OCI-LY7 (cell line): Measurements from ENCODE around the gene MACO1. TPM values are rescaled to one million over a fixed set of nuclear protein-coding genes. Genes with fewer than 3 reads are reported as not detected.

ENCODE experiments used
- BruUV-seq: library from RNA; stranded (reverse); fragments of 400-500 nt; replicated peaks from 2 replicates; lab custom pipeline; 2021; lab: Mats Ljungman, UMichigan
- CTCF ChIA-PET: fragments of 300-600 bp; sonication (Branson Sonifier 250); formaldehyde crosslinking; loops from one replicate; lab custom pipeline; 2022; ENCODE audit warnings: antibody characterized with exemption; ENCODE audit not compliant: unreplicated experiment; lab: Charles Lee
- POLR2A ChIA-PET: fragments of 300-600 bp; sonication (Branson Sonifier 250); formaldehyde crosslinking; loops from one replicate; lab custom pipeline; 2022; ENCODE audit warnings: antibody characterized with exemption; lab: Charles Lee
- DNase-seq: peaks from one replicate; pipeline ENCODE4 v3.0.0-alpha.2; 2015; ENCODE audit warnings: low spot score
- H2AFZ ChIP-seq: fragments of 200-600 bp; sonication (generic), shearing (Covaris generic); 2 replicates; pipeline ENCODE4 v1.6.1; 2014; ENCODE audit warnings: mild to moderate bottlenecking, antibody characterized with exemption, low read length, moderate library complexity
- H3K27ac ChIP-seq: fragments of 200-600 bp; sonication (generic); 2 replicates; pipeline ENCODE4 v1.5.1; 2014; ENCODE audit warnings: mixed run types, low read depth, mild to moderate bottlenecking, moderate library complexity, low read length, inconsistent platforms; ENCODE audit not compliant: poor library complexity, severe bottlenecking
- H3K36me3 ChIP-seq: fragments of 200-600 bp; sonication (generic); 2 replicates; pipeline ENCODE4 v1.6.1; 2014; ENCODE audit warnings: mild to moderate bottlenecking, antibody characterized with exemption, low read length, moderate library complexity, mixed read lengths; ENCODE audit not compliant: insufficient read depth
- H3K4me1 ChIP-seq: fragments of 200-600 bp; sonication (generic); 2 replicates; pipeline ENCODE4 v1.5.1; 2014; ENCODE audit warnings: mild to moderate bottlenecking, low read length; ENCODE audit not compliant: insufficient read depth, poor library complexity, severe bottlenecking
- H3K4me2 ChIP-seq: fragments of 200-600 bp; sonication (generic); 2 replicates; pipeline ENCODE4 v1.6.1; 2014; ENCODE audit warnings: mild to moderate bottlenecking, low read length
- H3K4me3 ChIP-seq: fragments of 200-600 bp; sonication (generic); 2 replicates; pipeline ENCODE4 v1.5.1; 2014; ENCODE audit warnings: mild to moderate bottlenecking, low read depth, low read length; ENCODE audit not compliant: poor library complexity, severe bottlenecking
- H3K79me2 ChIP-seq: fragments of 200-600 bp; sonication (generic); 2 replicates; pipeline ENCODE4 v1.6.1; 2016; ENCODE audit warnings: low read depth, mild to moderate bottlenecking, low read length, moderate library complexity, mixed read lengths; ENCODE audit not compliant: insufficient read depth
- H3K9me2 ChIP-seq: fragments of 200-600 bp; sonication (generic); 2 replicates; pipeline ENCODE4 v1.6.1; 2016; ENCODE audit warnings: mild to moderate bottlenecking, low read length, mixed read lengths; ENCODE audit not compliant: insufficient read depth
- H3K9me3 ChIP-seq: fragments of 200-600 bp; sonication (generic); 2 replicates; pipeline ENCODE4 v1.6.1; 2014; ENCODE audit warnings: mild to moderate bottlenecking, mixed run types, low read length, mixed read lengths
- H4K20me1 ChIP-seq: fragments of 200-600 bp; sonication (generic); 2 replicates; pipeline ENCODE4 v1.6.1; 2014; ENCODE audit warnings: mild to moderate bottlenecking, antibody characterized with exemption, low read length, moderate library complexity, mixed read lengths; ENCODE audit not compliant: insufficient read depth
- CTCF ChIP-seq: fragments of 200-600 bp; sonication (generic); conservative IDR thresholded peaks from 2 replicates; pipeline ENCODE4 v1.5.1; 2014; ENCODE audit warnings: mild to moderate bottlenecking, antibody characterized with exemption, low read length, moderate library complexity, mixed read lengths
- EZH2phosphoT487 ChIP-seq: fragments of 200-600 bp; sonication (generic); IDR thresholded peaks from 2 replicates; pipeline ENCODE4 v1.6.1; 2018; ENCODE audit warnings: low read depth, borderline replicate concordance, mild to moderate bottlenecking, mixed run types, antibody characterized with exemption, low read length, moderate library complexity, mixed read lengths
- intact Hi-C: fragments of 100-400 bp; cut with micrococcal nuclease; formaldehyde crosslinking; loops from one replicate; pipeline ENCODE4 v1.10.0; 2022; ENCODE audit not compliant: unreplicated experiment
- total RNA-seq, 2 experiments: library from RNA; depleted of rRNA in 1 of 2; stranded (reverse); fragments of >200 nt in 1 of 2; shearing (Covaris generic) in 1 of 2; gene quantifications; 2 replicates each; pipeline ENCODE4 v1.2.3, GENCODE V29; 2014 to 2022

MACO1 gene
- total RNA-seq, 2 experiments from 2014 or later = 11.8 to 18.6 TPM

- Histone ChIP-seq H4K20me1 (0 out of 2 replicates have a peak, but pooled peaks cover 7% of the 10 kb centered on the region), H2AFZ (no peak overlapping the region), H3K27ac (no peak overlapping the region), H3K36me3 (peaks cover 3% of the 10 kb centered on the region; the same call in 1 of the 2 replicates), H3K4me3 (no peak overlapping the region), H3K4me2 (no peak overlapping the region), H3K79me2 (peaks cover 7% of the 10 kb centered on the region; the same call in 1 of the 2 replicates), H3K9me2 (no peaks in the 10 kb centered on the region), H3K9me3 (no peaks in the 10 kb centered on the region), H3K4me1 (no peaks in the 10 kb centered on the region)
- POLR2A ChIA-PET = interaction anchor here (1.3 kb wide), 1 partner anchor 9 kb away, joined by 4 read pairs; no protein-coding TSS in a partner anchor
- CTCF ChIA-PET = no interaction called here
- intact Hi-C loops = no loop called here
- BruUV-seq = no TSS peak
- TF ChIP-seq EZH2phosphoT487 (no peak), CTCF (no peak)
- DNase-seq = no peak
Observed at GRCh38 chr1:25478633-25479032, 47.9 kb downstream of the MACO1 start.

GRCh38 chr1:25481625-25482024 is 50.9 kb downstream of the MACO1 start:
- Histone ChIP-seq H4K20me1 (no peaks in the 10 kb centered on the region), H3K36me3 (peaks cover 15% of the 10 kb centered on the region), H3K4me1 (peaks cover 6% of the 10 kb centered on the region), H3K4me2 (no peak overlapping the region), H3K79me2 (peaks cover 7% of the 10 kb centered on the region; the same call in 1 of the 2 replicates), H3K9me2 (no peaks in the 10 kb centered on the region), H3K4me3 (no peak overlapping the region), H3K9me3 (no peaks in the 10 kb centered on the region), H3K27ac (no peak overlapping the region), H2AFZ (no peak overlapping the region)
- BruUV-seq = no TSS peak
- POLR2A ChIA-PET = no interaction called here
- DNase-seq = no peak
- no peak for TF ChIP-seq EZH2phosphoT487
- no peak for TF ChIP-seq CTCF
- intact Hi-C loops = no loop called here
- CTCF ChIA-PET = no interaction called here

GRCh38 chr1:25482211-25482610 is 51.5 kb downstream of the MACO1 start:
- Histone ChIP-seq H3K36me3 (peaks cover 18% of the 10 kb centered on the region), H3K4me2 (no peak overlapping the region), H3K9me2 (no peaks in the 10 kb centered on the region), H3K79me2 (peaks cover 7% of the 10 kb centered on the region; the same call in 1 of the 2 replicates), H3K4me1 (peaks cover 6% of the 10 kb centered on the region), H2AFZ (no peak overlapping the region), H3K4me3 (no peak overlapping the region), H4K20me1 (no peaks in the 10 kb centered on the region), H3K27ac (no peak overlapping the region), H3K9me3 (no peaks in the 10 kb centered on the region)
- ChIA-PET CTCF (no interaction called here), POLR2A (no interaction called here)
- no peak for DNase-seq
- intact Hi-C loops = no loop called here
- TF ChIP-seq EZH2phosphoT487 (no peak), CTCF (no peak)
- BruUV-seq = no TSS peak
